ENCODE data around the gene TRMO.

The TRMO gene

DNA sequence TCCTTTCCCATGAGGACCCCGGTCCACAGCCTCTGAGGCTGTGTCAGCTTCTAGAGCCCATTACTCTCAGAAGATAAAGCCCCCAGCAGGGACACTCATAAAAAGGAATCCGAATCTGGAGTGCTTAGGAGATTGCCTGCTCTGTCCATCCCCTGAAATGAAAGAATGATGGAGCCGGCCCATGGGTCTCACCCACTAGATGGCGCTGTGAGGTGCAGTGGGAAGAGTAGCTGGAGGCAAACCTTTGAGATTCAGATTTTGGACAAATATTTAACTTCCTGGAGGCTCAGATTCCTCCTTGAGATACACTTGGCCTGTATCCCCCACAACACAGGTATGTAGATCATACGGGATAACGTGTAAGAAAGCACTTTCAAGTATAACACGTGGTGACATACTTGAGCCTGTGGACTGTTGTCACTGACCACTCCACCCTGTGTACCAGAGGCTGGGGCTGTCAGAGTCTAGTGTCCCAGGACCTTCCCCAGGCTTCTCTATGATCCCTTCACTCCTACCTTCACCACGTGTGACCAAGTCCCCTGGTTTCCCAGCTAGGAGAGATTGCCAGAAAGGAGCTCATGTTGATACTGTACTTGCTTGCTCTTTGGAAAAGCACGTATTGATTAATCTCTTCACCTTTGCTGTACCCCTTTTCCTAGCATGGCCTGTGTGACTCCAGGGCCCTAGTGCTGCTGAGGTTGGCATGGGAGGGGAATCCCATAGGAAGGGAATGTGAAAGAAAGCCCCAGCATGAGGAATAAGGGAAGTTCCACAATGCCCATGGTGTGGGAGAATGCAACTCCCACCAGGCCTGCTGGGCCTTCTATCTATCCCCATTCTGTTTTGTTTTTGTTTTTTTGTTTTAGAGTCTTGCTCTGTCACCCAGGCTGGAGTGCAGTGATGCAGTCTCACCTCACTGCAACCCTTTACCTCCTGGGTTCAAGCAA is 32.1 kb downstream of the TRMO start:
- ChIA-PET POLR2A (interaction anchor here (0.7 kb wide), 1 partner anchor 8 kb away, joined by 3 read pairs; no protein-coding TSS in a partner anchor), CTCF (interaction anchor here (0.9 to 6.2 kb wide), 15 partner anchors 11 to 834 kb away, joined by 3 to 65 read pairs (median 4); partner anchors contain the start of gene TRMO)
- no peak overlapping the region for H3K27ac ChIP-seq (ENCODE audit: insufficient read depth in 1 of 2, low read depth in 1 of 2, low read length in 2 of 2, poor library complexity in 1 of 2, severe bottlenecking in 2 of 2)
- H3K4me3 ChIP-seq (ENCODE audit: control insufficient read depth in 1 of 7, extremely low read depth in 1 of 7, insufficient read depth in 4 of 7, low read depth in 2 of 7, low read length in 6 of 7), result no peak overlapping the region
- H3K4me1 ChIP-seq (ENCODE audit: control extremely low read depth in 1 of 4, control insufficient read depth in 4 of 4, insufficient read depth in 4 of 4, low read length in 3 of 4), result no peaks in the 10 kb centered on the region
- peak in 2 of 3 donors; percentile 38 to 49 for DNase-seq
- H3K36me3 ChIP-seq (ENCODE audit: control insufficient read depth in 4 of 4, insufficient read depth in 4 of 4, low read length in 3 of 4), result no peaks in the 10 kb centered on the region
- no peaks in the 10 kb centered on the region for H3K27me3 ChIP-seq (replicated peaks in 2 of 5; ENCODE audit: control insufficient read depth in 4 of 5, insufficient read depth in 5 of 5, low read length in 4 of 5)
- H3K9me3 ChIP-seq (ENCODE audit: control extremely low read depth in 1 of 5, control insufficient read depth in 4 of 5, insufficient read depth in 2 of 5, low read depth in 1 of 5, low read length in 4 of 5), result peaks cover 0 to 6% (median 2%) of the 10 kb centered on the region in 5 experiments
- WGBS (ENCODE audit: insufficient coverage), result 79% methylated on average over 9 of the region's 9 CpGs

DNA sequence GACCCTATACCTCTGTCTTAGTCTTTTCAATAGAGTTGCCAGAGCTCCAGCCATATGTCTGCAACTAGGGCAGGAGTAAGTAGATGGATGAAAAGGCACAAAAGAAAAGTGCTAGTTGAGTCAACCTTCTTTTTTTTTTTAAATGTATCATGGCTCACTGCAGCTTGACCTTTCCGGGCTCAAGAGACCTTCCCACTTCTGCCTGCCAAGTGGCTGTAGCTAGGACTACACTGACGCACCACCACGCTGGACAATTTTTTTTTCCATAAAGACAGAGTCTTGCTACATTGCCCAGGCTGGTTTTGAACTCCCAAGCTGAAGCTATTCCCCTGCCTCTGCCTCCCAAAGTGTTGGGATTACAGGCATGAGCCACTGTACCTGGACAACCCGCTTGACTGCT is 42.0 kb downstream of the TRMO start:
- POLR2A ChIA-PET, result no interaction called here
- CTCF ChIA-PET, result interaction anchor here (0.6 to 1.9 kb wide), 4 partner anchors 10 to 581 kb away, joined by 4 to 6 read pairs (median 4); no protein-coding TSS in a partner anchor

DNA sequence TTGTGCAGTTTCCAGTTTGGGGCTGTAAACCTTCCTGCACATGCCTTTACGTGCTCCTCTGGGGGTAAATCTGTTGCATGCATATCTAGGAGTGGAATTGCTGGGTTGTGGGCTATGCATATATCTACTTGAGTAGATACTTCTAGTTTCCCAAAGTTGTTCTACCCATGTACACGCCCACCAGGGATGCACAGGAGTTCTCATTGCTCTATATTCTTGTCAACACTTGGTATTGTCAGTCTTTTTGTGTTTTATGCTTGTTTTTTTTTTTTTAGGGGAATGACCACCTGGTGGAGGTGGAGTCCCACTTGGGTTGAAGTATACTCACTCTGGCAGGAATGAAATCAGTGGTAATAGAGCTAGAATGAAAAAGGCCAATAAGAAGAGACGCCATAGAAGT is 46.2 kb downstream of the TRMO start:
- DNase-seq, result no peak
- no peak overlapping the region for H3K4me3 ChIP-seq (ENCODE audit: control insufficient read depth in 1 of 7, extremely low read depth in 1 of 7, insufficient read depth in 4 of 7, low read depth in 2 of 7, low read length in 6 of 7)
- H3K4me1 ChIP-seq (ENCODE audit: control extremely low read depth in 1 of 4, control insufficient read depth in 4 of 4, insufficient read depth in 4 of 4, low read length in 3 of 4), result no peaks in the 10 kb centered on the region
- H3K27ac ChIP-seq (ENCODE audit: insufficient read depth in 1 of 2, low read depth in 1 of 2, low read length in 2 of 2, poor library complexity in 1 of 2, severe bottlenecking in 2 of 2), result no peak overlapping the region
- ChIA-PET POLR2A (interaction anchor here (0.5 to 0.7 kb wide), 2 partner anchors 463 to 1023 kb away, joined by 4 to 5 read pairs; no protein-coding TSS in a partner anchor), CTCF (no interaction called here)
- H3K36me3 ChIP-seq (ENCODE audit: control insufficient read depth in 4 of 4, insufficient read depth in 4 of 4, low read length in 3 of 4), result no peaks in the 10 kb centered on the region
- peaks cover 0 to 5% (median 0%) of the 10 kb centered on the region in 5 experiments for H3K27me3 ChIP-seq (replicated peaks in 2 of 5; ENCODE audit: control insufficient read depth in 4 of 5, insufficient read depth in 5 of 5, low read length in 4 of 5)
- 100% methylated on average over 1 of the region's 3 CpGs for WGBS (ENCODE audit: insufficient coverage)
- H3K9me3 ChIP-seq (ENCODE audit: control extremely low read depth in 1 of 5, control insufficient read depth in 4 of 5, insufficient read depth in 2 of 5, low read depth in 1 of 5, low read length in 4 of 5), result peaks cover 0 to 3% (median 0%) of the 10 kb centered on the region in 5 experiments

More for the DNA sequence above, 42.0 kb downstream of the TRMO start:
- H3K36me3 ChIP-seq (ENCODE audit: control insufficient read depth in 4 of 4, insufficient read depth in 4 of 4, low read length in 3 of 4), result no peaks in the 10 kb centered on the region
- DNase-seq, result no peak
- H3K27me3 ChIP-seq (replicated peaks in 2 of 5; ENCODE audit: control insufficient read depth in 4 of 5, insufficient read depth in 5 of 5, low read length in 4 of 5), result peaks cover 0 to 3% (median 0%) of the 10 kb centered on the region in 5 experiments
- no peak overlapping the region for H3K4me3 ChIP-seq (ENCODE audit: control insufficient read depth in 1 of 7, extremely low read depth in 1 of 7, insufficient read depth in 4 of 7, low read depth in 2 of 7, low read length in 6 of 7)
- WGBS (ENCODE audit: insufficient coverage), result 99% methylated on average over 4 of the region's 4 CpGs
- no peaks in the 10 kb centered on the region for H3K4me1 ChIP-seq (ENCODE audit: control extremely low read depth in 1 of 4, control insufficient read depth in 4 of 4, insufficient read depth in 4 of 4, low read length in 3 of 4)
- no peak overlapping the region for H3K27ac ChIP-seq (ENCODE audit: insufficient read depth in 1 of 2, low read depth in 1 of 2, low read length in 2 of 2, poor library complexity in 1 of 2, severe bottlenecking in 2 of 2)
- H3K9me3 ChIP-seq (ENCODE audit: control extremely low read depth in 1 of 5, control insufficient read depth in 4 of 5, insufficient read depth in 2 of 5, low read depth in 1 of 5, low read length in 4 of 5), result no peaks in the 10 kb centered on the region

- H3K27ac ChIP-seq (ENCODE audit: insufficient read depth in 1 of 2, low read depth in 1 of 2, low read length in 2 of 2, poor library complexity in 1 of 2, severe bottlenecking in 2 of 2), result no peak overlapping the region
- no peak for DNase-seq
- H3K27me3 ChIP-seq (replicated peaks in 2 of 5; ENCODE audit: control insufficient read depth in 4 of 5, insufficient read depth in 5 of 5, low read length in 4 of 5), result peaks cover 0 to 5% (median 0%) of the 10 kb centered on the region in 5 experiments
- POLR2A ChIA-PET, result no interaction called here
- CTCF ChIA-PET, result interaction anchor here (1.8 kb wide), 1 partner anchor 15 kb away, joined by 8 read pairs; no protein-coding TSS in a partner anchor
- no peaks in the 10 kb centered on the region for H3K36me3 ChIP-seq (ENCODE audit: control insufficient read depth in 4 of 4, insufficient read depth in 4 of 4, low read length in 3 of 4)
- H3K4me3 ChIP-seq (ENCODE audit: control insufficient read depth in 1 of 7, extremely low read depth in 1 of 7, insufficient read depth in 4 of 7, low read depth in 2 of 7, low read length in 6 of 7), result no peak overlapping the region
- no peaks in the 10 kb centered on the region for H3K4me1 ChIP-seq (ENCODE audit: control extremely low read depth in 1 of 4, control insufficient read depth in 4 of 4, insufficient read depth in 4 of 4, low read length in 3 of 4)
- 100% methylated on average over 5 of the region's 5 CpGs for WGBS (ENCODE audit: insufficient coverage)
- H3K9me3 ChIP-seq (ENCODE audit: control extremely low read depth in 1 of 5, control insufficient read depth in 4 of 5, insufficient read depth in 2 of 5, low read depth in 1 of 5, low read length in 4 of 5), result peaks cover 0 to 3% (median 0%) of the 10 kb centered on the region in 5 experiments
These were observed 47.2 kb downstream of the TRMO start for GRCh38 chr9:97875111-97875510.

GRCh38 chr9:97874624-97875023 is 47.7 kb downstream of the TRMO start:
- Histone ChIP-seq H3K27me3 (replicated peaks in 2 of 5; ENCODE audit: control insufficient read depth in 4 of 5, insufficient read depth in 5 of 5, low read length in 4 of 5) (peaks cover 0 to 5% (median 0%) of the 10 kb centered on the region in 5 experiments), H3K36me3 (ENCODE audit: control insufficient read depth in 4 of 4, insufficient read depth in 4 of 4, low read length in 3 of 4) (no peaks in the 10 kb centered on the region), H3K27ac (ENCODE audit: insufficient read depth in 1 of 2, low read depth in 1 of 2, low read length in 2 of 2, poor library complexity in 1 of 2, severe bottlenecking in 2 of 2) (no peak overlapping the region), H3K4me1 (ENCODE audit: control extremely low read depth in 1 of 4, control insufficient read depth in 4 of 4, insufficient read depth in 4 of 4, low read length in 3 of 4) (no peaks in the 10 kb centered on the region), H3K9me3 (ENCODE audit: control extremely low read depth in 1 of 5, control insufficient read depth in 4 of 5, insufficient read depth in 2 of 5, low read depth in 1 of 5, low read length in 4 of 5) (peaks cover 0 to 3% (median 0%) of the 10 kb centered on the region in 5 experiments), H3K4me3 (ENCODE audit: control insufficient read depth in 1 of 7, extremely low read depth in 1 of 7, insufficient read depth in 4 of 7, low read depth in 2 of 7, low read length in 6 of 7) (no peak overlapping the region)
- no peak for DNase-seq
- ChIA-PET CTCF (interaction anchor here (1.8 kb wide), 1 partner anchor 15 kb away, joined by 8 read pairs; no protein-coding TSS in a partner anchor), POLR2A (no interaction called here)
- WGBS (ENCODE audit: insufficient coverage), result 94% methylated on average over 6 of the region's 6 CpGs

GRCh38 chr9:97873882-97874281 is 48.4 kb downstream of the TRMO start:
- no peaks in the 10 kb centered on the region for H3K36me3 ChIP-seq (ENCODE audit: control insufficient read depth in 4 of 4, insufficient read depth in 4 of 4, low read length in 3 of 4)
- H3K27me3 ChIP-seq (replicated peaks in 2 of 5; ENCODE audit: control insufficient read depth in 4 of 5, insufficient read depth in 5 of 5, low read length in 4 of 5), result peaks cover 0 to 5% (median 3%) of the 10 kb centered on the region in 5 experiments
- ChIA-PET POLR2A (no interaction called here), CTCF (interaction anchor here (1.8 kb wide), 1 partner anchor 16 kb away, joined by 8 read pairs; no protein-coding TSS in a partner anchor)
- peaks cover 0 to 3% (median 0%) of the 10 kb centered on the region in 5 experiments for H3K9me3 ChIP-seq (ENCODE audit: control extremely low read depth in 1 of 5, control insufficient read depth in 4 of 5, insufficient read depth in 2 of 5, low read depth in 1 of 5, low read length in 4 of 5)
- no peak for DNase-seq
- H3K27ac ChIP-seq (ENCODE audit: insufficient read depth in 1 of 2, low read depth in 1 of 2, low read length in 2 of 2, poor library complexity in 1 of 2, severe bottlenecking in 2 of 2), result no peak overlapping the region
- H3K4me3 ChIP-seq (ENCODE audit: control insufficient read depth in 1 of 7, extremely low read depth in 1 of 7, insufficient read depth in 4 of 7, low read depth in 2 of 7, low read length in 6 of 7), result no peak overlapping the region
- 88% methylated on average over 5 of the region's 6 CpGs for WGBS (ENCODE audit: insufficient coverage)
- no peaks in the 10 kb centered on the region for H3K4me1 ChIP-seq (ENCODE audit: control extremely low read depth in 1 of 4, control insufficient read depth in 4 of 4, insufficient read depth in 4 of 4, low read length in 3 of 4)

- no peaks in the 10 kb centered on the region for H3K4me1 ChIP-seq (ENCODE audit: control extremely low read depth in 1 of 4, control insufficient read depth in 4 of 4, insufficient read depth in 4 of 4, low read length in 3 of 4)
- no peak for DNase-seq
- WGBS (ENCODE audit: insufficient coverage), result no CpG with 5 or more reads among the region's 3 CpGs
- ChIA-PET CTCF (no interaction called here), POLR2A (no interaction called here)
- no peak overlapping the region for H3K27ac ChIP-seq (ENCODE audit: insufficient read depth in 1 of 2, low read depth in 1 of 2, low read length in 2 of 2, poor library complexity in 1 of 2, severe bottlenecking in 2 of 2)
- no peaks in the 10 kb centered on the region for H3K36me3 ChIP-seq (ENCODE audit: control insufficient read depth in 4 of 4, insufficient read depth in 4 of 4, low read length in 3 of 4)
- peaks cover 0 to 5% (median 3%) of the 10 kb centered on the region in 5 experiments for H3K27me3 ChIP-seq (replicated peaks in 2 of 5; ENCODE audit: control insufficient read depth in 4 of 5, insufficient read depth in 5 of 5, low read length in 4 of 5)
- H3K4me3 ChIP-seq (ENCODE audit: control insufficient read depth in 1 of 7, extremely low read depth in 1 of 7, insufficient read depth in 4 of 7, low read depth in 2 of 7, low read length in 6 of 7), result no peak overlapping the region
- peaks cover 0 to 3% (median 0%) of the 10 kb centered on the region in 5 experiments for H3K9me3 ChIP-seq (ENCODE audit: control extremely low read depth in 1 of 5, control insufficient read depth in 4 of 5, insufficient read depth in 2 of 5, low read depth in 1 of 5, low read length in 4 of 5)
These were observed 48.9 kb downstream of the TRMO start for GRCh38 chr9:97873425-97873824.

All from common myeloid progenitor, CD34-positive (primary cell).